Uterus (tissue), 2 donors: ENCODE results near the gene ATP6V0E1.

Experiments used
- POLR2A ChIP-seq, 2 donors: fragments of 450-650 bp; IDR thresholded peaks; one replicate each; pipeline ENCODE4 v1.6.1; 2016; ENCODE audit warnings: antibody characterized with exemption in 2 of 2, mild to moderate bottlenecking in 1 of 2, moderate library complexity in 1 of 2
- TF ChIP-seq, protein P1 (sequence below), 4 experiments: fragments of 200-600 bp in 2 of 4; fragments of 450-650 bp in 2 of 4; sonication (generic) in 2 of 4; IDR thresholded peaks; one replicate each; pipeline ENCODE4 v1.5.1; 2016 to 2019; ENCODE audit warnings: antibody characterized with exemption in 4 of 4, mild to moderate bottlenecking in 2 of 4, moderate library complexity in 1 of 4

DNA sequence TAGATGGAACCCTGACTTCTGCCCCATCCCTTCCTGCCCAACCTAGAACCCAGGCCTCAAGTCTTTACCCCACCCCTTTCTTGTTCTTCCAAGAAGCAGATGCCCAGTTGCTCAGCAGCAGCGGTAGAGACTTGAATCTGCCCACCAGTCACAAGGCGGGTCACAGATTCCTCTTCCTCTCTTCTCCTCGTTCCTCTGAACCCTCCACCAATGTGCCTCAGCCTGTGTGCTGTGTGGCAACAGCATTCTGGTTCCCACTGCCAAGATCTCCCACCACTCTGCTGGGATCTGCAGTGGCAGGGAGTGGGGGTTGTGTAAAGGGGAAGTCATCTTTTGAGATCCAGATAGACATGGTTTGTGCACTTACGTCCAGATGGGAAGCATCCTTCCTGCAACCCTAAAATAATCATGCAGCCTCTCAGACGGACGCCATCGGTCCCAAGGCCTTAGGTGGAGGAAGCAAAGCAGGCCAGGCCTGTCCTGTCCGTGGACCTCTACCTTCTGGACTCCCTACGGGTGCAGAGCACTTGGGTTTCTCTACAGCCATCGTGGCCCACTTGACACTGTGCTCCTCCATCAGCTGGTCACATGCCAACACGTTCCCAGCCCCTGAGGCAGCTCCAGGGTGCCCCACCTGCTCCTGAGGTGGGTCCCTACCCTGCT, 32.1 kb upstream of the ATP6V0E1 start:
- TF ChIP-seq, protein P1, sequence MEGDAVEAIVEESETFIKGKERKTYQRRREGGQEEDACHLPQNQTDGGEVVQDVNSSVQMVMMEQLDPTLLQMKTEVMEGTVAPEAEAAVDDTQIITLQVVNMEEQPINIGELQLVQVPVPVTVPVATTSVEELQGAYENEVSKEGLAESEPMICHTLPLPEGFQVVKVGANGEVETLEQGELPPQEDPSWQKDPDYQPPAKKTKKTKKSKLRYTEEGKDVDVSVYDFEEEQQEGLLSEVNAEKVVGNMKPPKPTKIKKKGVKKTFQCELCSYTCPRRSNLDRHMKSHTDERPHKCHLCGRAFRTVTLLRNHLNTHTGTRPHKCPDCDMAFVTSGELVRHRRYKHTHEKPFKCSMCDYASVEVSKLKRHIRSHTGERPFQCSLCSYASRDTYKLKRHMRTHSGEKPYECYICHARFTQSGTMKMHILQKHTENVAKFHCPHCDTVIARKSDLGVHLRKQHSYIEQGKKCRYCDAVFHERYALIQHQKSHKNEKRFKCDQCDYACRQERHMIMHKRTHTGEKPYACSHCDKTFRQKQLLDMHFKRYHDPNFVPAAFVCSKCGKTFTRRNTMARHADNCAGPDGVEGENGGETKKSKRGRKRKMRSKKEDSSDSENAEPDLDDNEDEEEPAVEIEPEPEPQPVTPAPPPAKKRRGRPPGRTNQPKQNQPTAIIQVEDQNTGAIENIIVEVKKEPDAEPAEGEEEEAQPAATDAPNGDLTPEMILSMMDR (IDR thresholded peaks at IDR 0.05), result no peak
- no peak for TF ChIP-seq POLR2A (IDR thresholded peaks at IDR 0.05)
